HepG2 (cell line): ENCODE data around the gene STIP1. TPM values are rescaled to one million over a fixed set of nuclear protein-coding genes. Genes with fewer than 3 reads are reported as not detected.

ENCODE experiments used
- AGO1 ChIP-seq: fragments of 200-400 bp; formaldehyde crosslinking; IDR thresholded peaks from 2 replicates; pipeline ENCODE4 v1.6.1; 2017; ENCODE audit warnings: mild to moderate bottlenecking, low read depth, low read length, moderate library complexity; ENCODE audit not compliant: poor library complexity, severe bottlenecking
- ASH2L ChIP-seq: fragments of 300-600, 200-600 bp; sonication (generic); IDR thresholded peaks from 2 replicates; pipeline ENCODE4 v1.7.0; 2017; ENCODE audit warnings: low read depth, mild to moderate bottlenecking, moderate library complexity, mixed read lengths, low read length; ENCODE audit not compliant: insufficient read length
- ATF7 ChIP-seq, 2 experiments: fragments of 450-650 bp in 1 of 2; sonication (generic) in 1 of 2; formaldehyde crosslinking in 1 of 2; IDR thresholded peaks; 2 replicates each; pipeline versions ENCODE4 v1.4.0 to v1.6.1; 2016 to 2020; ENCODE audit warnings: antibody characterized with exemption in 1 of 2, mild to moderate bottlenecking in 1 of 2, missing genetic modification reagents in 1 of 2
- HHEX ChIP-seq: IDR thresholded peaks from 2 replicates; pipeline ENCODE4 v1.6.1; 2016; ENCODE audit warnings: control low read depth
- HNRNPUL1 ChIP-seq: fragments of 200-400 bp; formaldehyde crosslinking; IDR thresholded peaks from 2 replicates; pipeline ENCODE4 v1.6.1; 2017; ENCODE audit warnings: low read depth, mild to moderate bottlenecking, low read length, moderate library complexity
- JUNB ChIP-seq: sonication (generic); formaldehyde crosslinking; IDR thresholded peaks from 2 replicates; pipeline ENCODE4 v1.8.0; 2022; ENCODE audit warnings: missing genetic modification reagents, mild to moderate bottlenecking, borderline replicate concordance
- NKX3-1 ChIP-seq: sonication (generic); formaldehyde crosslinking; IDR thresholded peaks from 2 replicates; pipeline ENCODE4 v1.5.0; 2020; ENCODE audit warnings: missing genetic modification reagents
- PRMT3 ChIP-seq: sonication (generic); formaldehyde crosslinking; IDR thresholded peaks from 2 replicates; pipeline ENCODE4 v1.8.1; 2022; ENCODE audit warnings: low read depth, mild to moderate bottlenecking, moderate library complexity, missing genetic modification reagents, borderline replicate concordance
- TBX2 ChIP-seq: sonication (generic); formaldehyde crosslinking; IDR thresholded peaks from 2 replicates; pipeline ENCODE4 v1.5.0; 2020; ENCODE audit warnings: missing genetic modification reagents, mild to moderate bottlenecking, borderline replicate concordance
- ZNF234 ChIP-seq: sonication (generic); formaldehyde crosslinking; conservative IDR thresholded peaks from 2 replicates; pipeline ENCODE4 v1.5.1; 2020; ENCODE audit warnings: mild to moderate bottlenecking, missing genetic modification reagents
- ZNF839 ChIP-seq: sonication (generic); formaldehyde crosslinking; IDR thresholded peaks from 2 replicates; pipeline ENCODE4 v1.4.0; 2020; ENCODE audit warnings: missing genetic modification reagents, mild to moderate bottlenecking, borderline replicate concordance
- polyA plus RNA-seq, 8 experiments: library from polyadenylated mRNA; depleted of rRNA in 3 of 8; stranded (reverse) in 7 of 8; unstranded in 1 of 8; fragments of >200 nt; fragmentation: Illumina TruSeq in 4 of 8; extraction: Trizol in 4 of 8; gene quantifications; 2 replicates each; pipeline versions ENCODE4 v1.2.1 to v1.2.3, GENCODE V29; 2011 to 2016; ENCODE audit warnings: low read depth in 4 of 8, missing spikeins in 1 of 8, mixed read lengths in 1 of 8; ENCODE audit not compliant: insufficient read depth in 1 of 8
- total RNA-seq, 5 experiments: library from RNA; depleted of rRNA; stranded (reverse); fragments of >200 nt; fragmentation: Illumina TruSeq; extraction: Trizol; gene quantifications; 2 replicates each; pipeline ENCODE4 v1.2.3, GENCODE V29; 2016; ENCODE audit warnings: low read depth in 1 of 5
- TF ChIP-seq, protein P1 (sequence below): sonication (generic); formaldehyde crosslinking; conservative IDR thresholded peaks from 2 replicates; pipeline ENCODE4 v1.4.0; 2020; ENCODE audit warnings: missing genetic modification reagents
- TF ChIP-seq, protein P2 (sequence below): sonication (generic); formaldehyde crosslinking; IDR thresholded peaks from 2 replicates; pipeline ENCODE4 v1.5.0; 2020; ENCODE audit warnings: mild to moderate bottlenecking, missing genetic modification reagents, moderate library complexity
- TF ChIP-seq, protein P3 (sequence below): sonication (generic); formaldehyde crosslinking; IDR thresholded peaks from 2 replicates; pipeline ENCODE4 v1.5.0; 2020; ENCODE audit warnings: mild to moderate bottlenecking, missing genetic modification reagents
- TF ChIP-seq, protein P4 (sequence below): sonication (generic); formaldehyde crosslinking; IDR thresholded peaks from 2 replicates; pipeline ENCODE4 v1.4.0; 2020; ENCODE audit warnings: missing genetic modification reagents, borderline replicate concordance
- TF ChIP-seq, protein P5 (sequence below): sonication (generic); formaldehyde crosslinking; IDR thresholded peaks from 2 replicates; pipeline ENCODE4 v1.4.0; 2020; ENCODE audit warnings: mild to moderate bottlenecking, missing genetic modification reagents

Gene STIP1
- total and polyA plus RNA-seq, 2 of the 13 experiments (the other 11 are each of a cell fraction or from before 2014, with no cell fraction given), result 81.1 to 217 TPM

DNA sequence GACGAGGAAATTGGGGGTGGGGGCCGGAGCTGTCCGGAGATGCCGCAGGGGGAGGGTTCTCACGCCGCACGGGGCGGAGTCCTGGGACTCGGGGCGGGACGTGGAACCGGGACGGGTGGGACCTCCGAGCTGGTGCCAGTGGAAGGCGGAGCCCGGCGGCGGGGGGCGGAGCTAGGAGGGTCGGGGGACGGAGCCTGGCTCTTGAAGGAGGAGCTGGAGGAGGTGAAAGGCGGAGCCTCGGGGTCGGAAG lies 55.2 kb downstream of the STIP1 start (continued):
- TF ChIP-seq, protein P1, sequence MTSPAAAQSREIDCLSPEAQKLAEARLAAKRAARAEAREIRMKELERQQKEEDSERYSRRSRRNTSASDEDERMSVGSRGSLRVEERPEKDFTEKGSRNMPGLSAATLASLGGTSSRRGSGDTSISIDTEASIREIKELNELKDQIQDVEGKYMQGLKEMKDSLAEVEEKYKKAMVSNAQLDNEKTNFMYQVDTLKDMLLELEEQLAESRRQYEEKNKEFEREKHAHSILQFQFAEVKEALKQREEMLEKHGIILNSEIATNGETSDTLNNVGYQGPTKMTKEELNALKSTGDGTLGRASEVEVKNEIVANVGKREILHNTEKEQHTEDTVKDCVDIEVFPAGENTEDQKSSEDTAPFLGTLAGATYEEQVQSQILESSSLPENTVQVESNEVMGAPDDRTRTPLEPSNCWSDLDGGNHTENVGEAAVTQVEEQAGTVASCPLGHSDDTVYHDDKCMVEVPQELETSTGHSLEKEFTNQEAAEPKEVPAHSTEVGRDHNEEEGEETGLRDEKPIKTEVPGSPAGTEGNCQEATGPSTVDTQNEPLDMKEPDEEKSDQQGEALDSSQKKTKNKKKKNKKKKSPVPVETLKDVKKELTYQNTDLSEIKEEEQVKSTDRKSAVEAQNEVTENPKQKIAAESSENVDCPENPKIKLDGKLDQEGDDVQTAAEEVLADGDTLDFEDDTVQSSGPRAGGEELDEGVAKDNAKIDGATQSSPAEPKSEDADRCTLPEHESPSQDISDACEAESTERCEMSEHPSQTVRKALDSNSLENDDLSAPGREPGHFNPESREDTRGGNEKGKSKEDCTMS (CRISPR knock-in tag), result no peak
- TF ChIP-seq JUNB, result no peak
- TF ChIP-seq NKX3-1, result no peak
- TF ChIP-seq, protein P2, sequence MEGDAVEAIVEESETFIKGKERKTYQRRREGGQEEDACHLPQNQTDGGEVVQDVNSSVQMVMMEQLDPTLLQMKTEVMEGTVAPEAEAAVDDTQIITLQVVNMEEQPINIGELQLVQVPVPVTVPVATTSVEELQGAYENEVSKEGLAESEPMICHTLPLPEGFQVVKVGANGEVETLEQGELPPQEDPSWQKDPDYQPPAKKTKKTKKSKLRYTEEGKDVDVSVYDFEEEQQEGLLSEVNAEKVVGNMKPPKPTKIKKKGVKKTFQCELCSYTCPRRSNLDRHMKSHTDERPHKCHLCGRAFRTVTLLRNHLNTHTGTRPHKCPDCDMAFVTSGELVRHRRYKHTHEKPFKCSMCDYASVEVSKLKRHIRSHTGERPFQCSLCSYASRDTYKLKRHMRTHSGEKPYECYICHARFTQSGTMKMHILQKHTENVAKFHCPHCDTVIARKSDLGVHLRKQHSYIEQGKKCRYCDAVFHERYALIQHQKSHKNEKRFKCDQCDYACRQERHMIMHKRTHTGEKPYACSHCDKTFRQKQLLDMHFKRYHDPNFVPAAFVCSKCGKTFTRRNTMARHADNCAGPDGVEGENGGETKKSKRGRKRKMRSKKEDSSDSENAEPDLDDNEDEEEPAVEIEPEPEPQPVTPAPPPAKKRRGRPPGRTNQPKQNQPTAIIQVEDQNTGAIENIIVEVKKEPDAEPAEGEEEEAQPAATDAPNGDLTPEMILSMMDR (CRISPR knock-in tag), result no peak
- TF ChIP-seq TBX2, result peak; percentile 26; the same call in 1 of the 2 replicates
- 0 out of 2 replicates have a peak, but pooled peaks have one; percentile 8 for TF ChIP-seq HNRNPUL1
- 0 out of 2 replicates have a peak, but pooled peaks have one; percentile 59 for TF ChIP-seq ZNF839 (CRISPR knock-in tag)
- TF ChIP-seq AGO1, result peak; percentile 6
- no peak for TF ChIP-seq PRMT3
- TF ChIP-seq, protein P3, sequence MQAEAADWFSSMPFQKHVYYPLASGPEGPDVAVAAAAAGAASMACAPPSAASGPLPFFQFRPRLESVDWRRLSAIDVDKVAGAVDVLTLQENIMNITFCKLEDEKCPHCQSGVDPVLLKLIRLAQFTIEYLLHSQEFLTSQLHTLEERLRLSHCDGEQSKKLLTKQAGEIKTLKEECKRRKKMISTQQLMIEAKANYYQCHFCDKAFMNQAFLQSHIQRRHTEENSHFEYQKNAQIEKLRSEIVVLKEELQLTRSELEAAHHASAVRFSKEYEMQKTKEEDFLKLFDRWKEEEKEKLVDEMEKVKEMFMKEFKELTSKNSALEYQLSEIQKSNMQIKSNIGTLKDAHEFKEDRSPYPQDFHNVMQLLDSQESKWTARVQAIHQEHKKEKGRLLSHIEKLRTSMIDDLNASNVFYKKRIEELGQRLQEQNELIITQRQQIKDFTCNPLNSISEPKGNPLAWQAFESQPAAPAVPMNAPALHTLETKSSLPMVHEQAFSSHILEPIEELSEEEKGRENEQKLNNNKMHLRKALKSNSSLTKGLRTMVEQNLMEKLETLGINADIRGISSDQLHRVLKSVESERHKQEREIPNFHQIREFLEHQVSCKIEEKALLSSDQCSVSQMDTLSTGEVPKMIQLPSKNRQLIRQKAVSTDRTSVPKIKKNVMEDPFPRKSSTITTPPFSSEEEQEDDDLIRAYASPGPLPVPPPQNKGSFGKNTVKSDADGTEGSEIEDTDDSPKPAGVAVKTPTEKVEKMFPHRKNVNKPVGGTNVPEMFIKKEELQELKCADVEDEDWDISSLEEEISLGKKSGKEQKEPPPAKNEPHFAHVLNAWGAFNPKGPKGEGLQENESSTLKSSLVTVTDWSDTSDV, result no peak
- no peak for TF ChIP-seq ZNF234 (CRISPR knock-in tag)
- TF ChIP-seq, protein P4, sequence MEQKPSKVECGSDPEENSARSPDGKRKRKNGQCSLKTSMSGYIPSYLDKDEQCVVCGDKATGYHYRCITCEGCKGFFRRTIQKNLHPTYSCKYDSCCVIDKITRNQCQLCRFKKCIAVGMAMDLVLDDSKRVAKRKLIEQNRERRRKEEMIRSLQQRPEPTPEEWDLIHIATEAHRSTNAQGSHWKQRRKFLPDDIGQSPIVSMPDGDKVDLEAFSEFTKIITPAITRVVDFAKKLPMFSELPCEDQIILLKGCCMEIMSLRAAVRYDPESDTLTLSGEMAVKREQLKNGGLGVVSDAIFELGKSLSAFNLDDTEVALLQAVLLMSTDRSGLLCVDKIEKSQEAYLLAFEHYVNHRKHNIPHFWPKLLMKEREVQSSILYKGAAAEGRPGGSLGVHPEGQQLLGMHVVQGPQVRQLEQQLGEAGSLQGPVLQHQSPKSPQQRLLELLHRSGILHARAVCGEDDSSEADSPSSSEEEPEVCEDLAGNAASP (CRISPR knock-in tag), result no peak
- TF ChIP-seq ASH2L, result peak; percentile 0
- TF ChIP-seq HHEX (CRISPR knock-in tag), result no peak
- no peak for TF ChIP-seq ATF7 (IDR thresholded peaks at IDR 0.05)
- no peak for TF ChIP-seq ATF7 (CRISPR knock-in tag; IDR thresholded peaks at IDR 0.05)
- TF ChIP-seq, protein P5, sequence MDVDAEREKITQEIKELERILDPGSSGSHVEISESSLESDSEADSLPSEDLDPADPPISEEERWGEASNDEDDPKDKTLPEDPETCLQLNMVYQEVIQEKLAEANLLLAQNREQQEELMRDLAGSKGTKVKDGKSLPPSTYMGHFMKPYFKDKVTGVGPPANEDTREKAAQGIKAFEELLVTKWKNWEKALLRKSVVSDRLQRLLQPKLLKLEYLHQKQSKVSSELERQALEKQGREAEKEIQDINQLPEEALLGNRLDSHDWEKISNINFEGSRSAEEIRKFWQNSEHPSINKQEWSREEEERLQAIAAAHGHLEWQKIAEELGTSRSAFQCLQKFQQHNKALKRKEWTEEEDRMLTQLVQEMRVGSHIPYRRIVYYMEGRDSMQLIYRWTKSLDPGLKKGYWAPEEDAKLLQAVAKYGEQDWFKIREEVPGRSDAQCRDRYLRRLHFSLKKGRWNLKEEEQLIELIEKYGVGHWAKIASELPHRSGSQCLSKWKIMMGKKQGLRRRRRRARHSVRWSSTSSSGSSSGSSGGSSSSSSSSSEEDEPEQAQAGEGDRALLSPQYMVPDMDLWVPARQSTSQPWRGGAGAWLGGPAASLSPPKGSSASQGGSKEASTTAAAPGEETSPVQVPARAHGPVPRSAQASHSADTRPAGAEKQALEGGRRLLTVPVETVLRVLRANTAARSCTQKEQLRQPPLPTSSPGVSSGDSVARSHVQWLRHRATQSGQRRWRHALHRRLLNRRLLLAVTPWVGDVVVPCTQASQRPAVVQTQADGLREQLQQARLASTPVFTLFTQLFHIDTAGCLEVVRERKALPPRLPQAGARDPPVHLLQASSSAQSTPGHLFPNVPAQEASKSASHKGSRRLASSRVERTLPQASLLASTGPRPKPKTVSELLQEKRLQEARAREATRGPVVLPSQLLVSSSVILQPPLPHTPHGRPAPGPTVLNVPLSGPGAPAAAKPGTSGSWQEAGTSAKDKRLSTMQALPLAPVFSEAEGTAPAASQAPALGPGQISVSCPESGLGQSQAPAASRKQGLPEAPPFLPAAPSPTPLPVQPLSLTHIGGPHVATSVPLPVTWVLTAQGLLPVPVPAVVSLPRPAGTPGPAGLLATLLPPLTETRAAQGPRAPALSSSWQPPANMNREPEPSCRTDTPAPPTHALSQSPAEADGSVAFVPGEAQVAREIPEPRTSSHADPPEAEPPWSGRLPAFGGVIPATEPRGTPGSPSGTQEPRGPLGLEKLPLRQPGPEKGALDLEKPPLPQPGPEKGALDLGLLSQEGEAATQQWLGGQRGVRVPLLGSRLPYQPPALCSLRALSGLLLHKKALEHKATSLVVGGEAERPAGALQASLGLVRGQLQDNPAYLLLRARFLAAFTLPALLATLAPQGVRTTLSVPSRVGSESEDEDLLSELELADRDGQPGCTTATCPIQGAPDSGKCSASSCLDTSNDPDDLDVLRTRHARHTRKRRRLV (CRISPR knock-in tag), result no peak
